DMS 273 (cell line): Measurements from ENCODE around the gene CBR4.
"Not testable (repeated sequence)": the region's sequence is repeated elsewhere in the genome, so short reads cannot be mapped to it uniquely, and the experiment has no call there.

Experiments
- DNase-seq: peaks from one replicate; lab custom pipeline; 2025; ENCODE audit not compliant: unreplicated experiment; lab: John Stamatoyannopoulos, UW

Gene CBR4

GRCh38 chr4:169035871-169036620 lies 26.0 kb upstream of the CBR4 start:
- not testable (repeated sequence) for DNase-seq

GRCh38 chr4:169033660-169034059 lies 23.6 kb upstream of the CBR4 start:
- DNase-seq: peak; percentile 84

- DNase-seq: no peak
Measured at GRCh38 chr4:169032883-169033645, 23.0 kb upstream of the CBR4 start.

- DNase-seq: no peak
Measured at GRCh38 chr4:169032194-169032593, 22.1 kb upstream of the CBR4 start.

- no peak for DNase-seq
Measured at GRCh38 chr4:169031392-169031791, 21.3 kb upstream of the CBR4 start.

GRCh38 chr4:169030562-169030982 lies 20.5 kb upstream of the CBR4 start:
- DNase-seq: no peak

- DNase-seq: no peak
Measured at GRCh38 chr4:169029947-169030346, 19.9 kb upstream of the CBR4 start.

GRCh38 chr4:169027663-169028062 lies 17.6 kb upstream of the CBR4 start:
- DNase-seq: no peak

GRCh38 chr4:169025184-169025583 lies 15.1 kb upstream of the CBR4 start:
- no peak for DNase-seq

GRCh38 chr4:169024762-169025161 lies 14.7 kb upstream of the CBR4 start:
- peak; percentile 60 for DNase-seq

GRCh38 chr4:169018406-169018805 lies 8.4 kb upstream of the CBR4 start:
- no peak for DNase-seq

GRCh38 chr4:169017971-169018370 lies 7.9 kb upstream of the CBR4 start:
- no peak for DNase-seq

- DNase-seq: no peak
Measured at GRCh38 chr4:169015186-169015623, 5.2 kb upstream of the CBR4 start.

- no peak for DNase-seq
Measured at GRCh38 chr4:169014586-169014985, 4.5 kb upstream of the CBR4 start.

GRCh38 chr4:169013396-169013795 lies 3.3 kb upstream of the CBR4 start:
- DNase-seq: no peak

GRCh38 chr4:169012049-169012448 lies 2.0 kb upstream of the CBR4 start:
- no peak for DNase-seq

GRCh38 chr4:169009286-169010124 lies 550 bp downstream of the CBR4 start:
- peak; percentile 76 for DNase-seq

- DNase-seq: peak; percentile 24
Measured at GRCh38 chr4:169005453-169006099, 4.5 kb downstream of the CBR4 start.

- DNase-seq: no peak
Measured at GRCh38 chr4:169000315-169000714, 9.7 kb downstream of the CBR4 start.

- DNase-seq: no peak
Measured at GRCh38 chr4:168999809-169000208, 10.2 kb downstream of the CBR4 start.

GRCh38 chr4:168998596-168998995 lies 11.5 kb downstream of the CBR4 start:
- no peak for DNase-seq
